HL-60 (cell line): ENCODE results near the gene ITSN2.

Source experiments
- DNase-seq, 2 experiments: peaks; one replicate each; pipeline ENCODE4 v3.0.0-alpha.2; 2010 to 2020; ENCODE audit warnings: low read depth in 1 of 2, low spot score in 1 of 2
- H3K27ac ChIP-seq: fragments of 250-450 bp; sonication (Bioruptor Pico); replicated peaks from 2 replicates; pipeline ENCODE4 v1.5.1; 2020; ENCODE audit warnings: mild to moderate bottlenecking, moderate library complexity
- H3K27me3 ChIP-seq: fragments of 250-450 bp; sonication (Bioruptor Pico); 2 replicates; pipeline ENCODE4 v1.5.1; 2021; ENCODE audit warnings: mild to moderate bottlenecking, moderate library complexity; ENCODE audit not compliant: insufficient read depth, poor library complexity, severe bottlenecking
- H3K4me3 ChIP-seq: replicated peaks from 2 replicates; pipeline ENCODE4 v1.5.1; 2011; ENCODE audit warnings: mild to moderate bottlenecking, control low read depth, low read length; ENCODE audit not compliant: insufficient read depth
- CTCF ChIP-seq: IDR thresholded peaks from one replicate; pipeline ENCODE4 v1.5.1; 2011; ENCODE audit warnings: low read length, control low read depth, inconsistent platforms; ENCODE audit not compliant: insufficient read depth
- GABPA ChIP-seq: IDR thresholded peaks from 2 replicates; pipeline ENCODE4 v1.6.1; 2012; ENCODE audit warnings: low read depth
- POLR2AphosphoS5 ChIP-seq: IDR thresholded peaks from 2 replicates; pipeline ENCODE4 v1.6.1; 2012; ENCODE audit warnings: low read depth
- REST ChIP-seq: IDR thresholded peaks from 2 replicates; pipeline ENCODE4 v1.6.1; 2012; ENCODE audit warnings: low read depth; ENCODE audit not compliant: insufficient replicate concordance
- SPI1 ChIP-seq: IDR thresholded peaks from 2 replicates; pipeline ENCODE4 v1.6.1; 2012; ENCODE audit warnings: low read depth, mild to moderate bottlenecking, borderline replicate concordance

Gene ITSN2

GRCh38 chr2:24385366-24385765 is 25.0 kb upstream of the ITSN2 start:
- DNase-seq: no peak
- no peak overlapping the region for H3K27ac ChIP-seq
- H3K27me3 ChIP-seq: no peaks in the 10 kb centered on the region
- no peak overlapping the region for H3K4me3 ChIP-seq
- TF ChIP-seq CTCF: no peak
- TF ChIP-seq REST: no peak
- TF ChIP-seq SPI1: no peak
- no peak for TF ChIP-seq POLR2AphosphoS5
- no peak for TF ChIP-seq GABPA

- Histone ChIP-seq H3K4me3 (no peak overlapping the region), H3K27ac (no peak overlapping the region), H3K27me3 (no peaks in the 10 kb centered on the region)
- DNase-seq: peak in 1 of 2 experiments; percentile 58
- TF ChIP-seq REST (no peak), CTCF (peak; percentile 66)
Measured at GRCh38 chr2:24382363-24383073, 22.2 kb upstream of the ITSN2 start.

- TF ChIP-seq SPI1: no peak
- no peak for TF ChIP-seq REST
- no peak for TF ChIP-seq GABPA
- TF ChIP-seq CTCF: no peak
- TF ChIP-seq POLR2AphosphoS5: no peak
- Histone ChIP-seq H3K27ac (no peak overlapping the region), H3K27me3 (no peaks in the 10 kb centered on the region), H3K4me3 (no peak overlapping the region)
- DNase-seq: no peak
Measured at GRCh38 chr2:24380820-24381219, 20.5 kb upstream of the ITSN2 start.
